GM18951 (cell line): ENCODE measurements around the gene TACR1.
"Not testable (repeated sequence)": the region's sequence is repeated elsewhere in the genome, so short reads cannot be mapped to it uniquely, and the experiment has no call there.

Experiments
- POLR2A ChIP-seq: IDR thresholded peaks from 4 replicates; pipeline ENCODE4 v1.6.1; 2011; ENCODE audit warnings: mild to moderate bottlenecking; ENCODE audit not compliant: insufficient read length, insufficient read depth; ENCODE audit errors: extremely low read depth
- in situ Hi-C: fragments of 300-500 bp; cut with MboI; formaldehyde crosslinking; loops from one replicate; pipeline ENCODE4 v1.12.0; 2022; ENCODE audit warnings: low sequenced_read_pairs, mixed read lengths, inconsistent platforms; ENCODE audit not compliant: unreplicated experiment

TACR1 gene

GRCh38 chr2:75177427-75177826 lies 21.9 kb downstream of the TACR1 start:
- TF ChIP-seq POLR2A = no peak
- in situ Hi-C loops = no loop called here

- TF ChIP-seq POLR2A = no peak
- in situ Hi-C loops = no loop called here
These were observed 23.9 kb downstream of the TACR1 start for GRCh38 chr2:75175456-75175855.

GRCh38 chr2:75174981-75175380 lies 24.3 kb downstream of the TACR1 start:
- in situ Hi-C loops = no loop called here

GRCh38 chr2:75174519-75174918 lies 24.8 kb downstream of the TACR1 start:
- in situ Hi-C loops = no loop called here
- TF ChIP-seq POLR2A = no peak

More at GRCh38 chr2:75174981-75175380, 24.3 kb downstream of the TACR1 start:
- TF ChIP-seq POLR2A = no peak

- in situ Hi-C loops = no loop called here
- TF ChIP-seq POLR2A = no peak
These were observed 25.6 kb downstream of the TACR1 start for GRCh38 chr2:75173740-75174139.

- in situ Hi-C loops = not testable (repeated sequence)
These were observed 27.9 kb downstream of the TACR1 start for GRCh38 chr2:75171423-75171822.

- in situ Hi-C loops = no loop called here
- no peak for TF ChIP-seq POLR2A
These were observed 28.4 kb downstream of the TACR1 start for GRCh38 chr2:75170889-75171288.

GRCh38 chr2:75168186-75168585 lies 31.1 kb downstream of the TACR1 start:
- in situ Hi-C loops = no loop called here
- TF ChIP-seq POLR2A = no peak

- TF ChIP-seq POLR2A = no peak
- in situ Hi-C loops = no loop called here
These were observed 32.8 kb downstream of the TACR1 start for GRCh38 chr2:75166491-75166890.

- no peak for TF ChIP-seq POLR2A
- in situ Hi-C loops = no loop called here
These were observed 36.4 kb downstream of the TACR1 start for GRCh38 chr2:75162897-75163296.

- in situ Hi-C loops = no loop called here
- no peak for TF ChIP-seq POLR2A
These were observed 37.1 kb downstream of the TACR1 start for GRCh38 chr2:75162259-75162658.

- no peak for TF ChIP-seq POLR2A
- in situ Hi-C loops = no loop called here
These were observed 41.9 kb downstream of the TACR1 start for GRCh38 chr2:75157435-75157834.

- TF ChIP-seq POLR2A = no peak
- in situ Hi-C loops = no loop called here
These were observed 44.2 kb downstream of the TACR1 start for GRCh38 chr2:75155115-75155514.

- TF ChIP-seq POLR2A = no peak
- in situ Hi-C loops = no loop called here
These were observed 46.1 kb downstream of the TACR1 start for GRCh38 chr2:75153221-75153620.

GRCh38 chr2:75152243-75152642 lies 47.1 kb downstream of the TACR1 start:
- in situ Hi-C loops = not testable (repeated sequence)

- in situ Hi-C loops = not testable (repeated sequence)
These were observed 51.4 kb downstream of the TACR1 start for GRCh38 chr2:75147884-75148283.
